Activated naive CD8-positive, alpha-beta T cell treated with anti-CD3 and anti-CD28 coated beads, Interleukin-2, amount 10 ng/mL, durations not matched to agents 7 days and 5 days (primary cell): ENCODE results near the gene DENND4C. TPM values are rescaled to one million over a fixed set of nuclear protein-coding genes. Genes with fewer than 3 reads are reported as not detected.
"Not testable (repeated sequence)": the region's sequence is repeated elsewhere in the genome, so short reads cannot be mapped to it uniquely, and the experiment has no call there.

Source experiments
- ATAC-seq: fragments of 150-1000 bp; cut with Tn5 transposase; one replicate; pipeline ENCODE4 v1.10.0; 2021; ENCODE audit warnings: low read depth, moderate library complexity
- POLR2A ChIA-PET: fragments of 350-600 bp; sonication (Branson Sonifier 250); formaldehyde crosslinking; loops from one replicate; lab custom pipeline; 2021; ENCODE audit warnings: antibody characterized with exemption; lab: Charles Lee
- DNase-seq: peaks from one replicate; pipeline ENCODE4 v3.0.0; 2021
- H3K27ac Mint-ChIP-seq: one replicate; pipeline ENCODE4 v1.8.0; 2022; ENCODE audit warnings: mild to moderate bottlenecking, mixed read lengths
- H3K27me3 Mint-ChIP-seq: one replicate; pipeline ENCODE4 v1.8.0; 2022; ENCODE audit warnings: mild to moderate bottlenecking, moderate library complexity, mixed read lengths
- H3K36me3 Mint-ChIP-seq: one replicate; pipeline ENCODE4 v1.8.0; 2021; ENCODE audit warnings: mild to moderate bottlenecking, mixed read lengths
- H3K4me1 Mint-ChIP-seq: one replicate; pipeline ENCODE4 v1.8.0; 2021; ENCODE audit warnings: mixed read lengths
- H3K4me3 Mint-ChIP-seq: one replicate; pipeline ENCODE4 v1.8.0; 2022; ENCODE audit warnings: mild to moderate bottlenecking, moderate library complexity, mixed read lengths
- H3K9me3 Mint-ChIP-seq: one replicate; pipeline ENCODE4 v1.8.0; 2021; ENCODE audit warnings: mixed read lengths
- total RNA-seq, 2 experiments: library from RNA; stranded (reverse); gene quantifications; one replicate each; pipeline ENCODE4 v1.2.3, GENCODE V29; 2021

Gene DENND4C
- total RNA-seq, 2 experiments from 2014 or later, result 44.4 to 49.5 TPM

- Mint-ChIP-seq H3K4me1 (peaks cover 8% of the 10 kb centered on the region), H3K9me3 (no peaks in the 10 kb centered on the region), H3K27ac (no peak overlapping the region), H3K36me3 (peaks cover 2% of the 10 kb centered on the region), H3K4me3 (no peak overlapping the region), H3K27me3 (no peaks in the 10 kb centered on the region)
- ATAC-seq (no peak), DNase-seq (no peak)
- POLR2A ChIA-PET, result interaction anchor here (0.9 to 2.5 kb wide), 4 partner anchors 48 to 148 kb away, joined by 3 to 14 read pairs (median 7); partner anchors contain the start of gene RPS6
Observed at GRCh38 chr9:19231904-19232822, 1.7 kb downstream of the DENND4C start.

DNA sequence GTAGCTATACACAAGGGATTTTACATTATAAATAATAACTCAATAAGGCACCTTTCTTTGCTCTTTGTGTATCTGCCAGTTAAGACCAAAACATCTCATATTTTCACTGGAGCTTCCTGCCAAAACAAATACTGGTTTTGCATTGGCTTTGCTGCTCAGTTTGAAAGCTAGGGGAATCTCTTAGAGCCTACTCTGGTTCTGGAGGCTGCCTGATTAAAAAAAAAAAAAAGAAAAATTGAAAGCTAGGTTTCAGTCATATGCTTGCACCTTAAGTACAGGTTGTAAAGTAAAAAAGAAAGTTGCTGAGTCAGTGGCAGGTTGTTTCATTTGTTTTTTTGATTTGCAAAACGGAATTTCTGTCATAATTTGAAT, 2.3 kb downstream of the DENND4C start:
- H3K27ac Mint-ChIP-seq, result no peak overlapping the region
- no peak overlapping the region for H3K4me3 Mint-ChIP-seq
- no peaks in the 10 kb centered on the region for H3K27me3 Mint-ChIP-seq
- H3K4me1 Mint-ChIP-seq, result peaks cover 8% of the 10 kb centered on the region
- no peaks in the 10 kb centered on the region for H3K9me3 Mint-ChIP-seq
- no peak for DNase-seq
- peaks cover 2% of the 10 kb centered on the region for H3K36me3 Mint-ChIP-seq
- ATAC-seq, result no peak
- POLR2A ChIA-PET, result interaction anchor here (0.9 to 2.0 kb wide), 2 partner anchors 64 to 147 kb away, joined by 3 to 10 read pairs; partner anchors contain the start of gene RPS6

DNA sequence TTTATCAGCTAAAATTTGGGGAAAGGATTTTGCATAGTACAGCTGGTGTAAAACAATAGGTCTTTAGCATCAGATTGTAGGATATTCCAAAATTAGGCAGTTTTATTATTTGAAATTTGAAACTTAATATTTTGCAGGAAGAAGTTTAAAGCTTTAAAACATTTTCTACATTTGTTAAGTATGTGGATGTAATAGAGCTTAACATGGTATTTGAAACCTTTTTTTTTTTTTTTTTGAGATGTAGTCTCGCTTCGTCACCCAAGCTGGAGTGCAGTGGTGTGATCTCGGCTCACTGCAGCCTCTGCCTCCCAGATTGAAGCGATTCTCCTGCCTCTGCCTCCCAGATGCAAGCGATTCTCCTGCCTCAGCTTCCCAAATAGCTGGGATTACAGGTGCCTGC, 2.9 kb downstream of the DENND4C start:
- Mint-ChIP-seq H3K4me3 (no peak overlapping the region), H3K9me3 (no peaks in the 10 kb centered on the region), H3K27ac (no peak overlapping the region), H3K36me3 (peaks cover 2% of the 10 kb centered on the region), H3K4me1 (peaks cover 8% of the 10 kb centered on the region), H3K27me3 (no peaks in the 10 kb centered on the region)
- ATAC-seq (no peak), DNase-seq (no peak)
- POLR2A ChIA-PET, result interaction anchor here (0.7 to 2.0 kb wide), 2 partner anchors 8 to 146 kb away, joined by 3 to 10 read pairs; partner anchors contain the start of gene RPS6

- no peak for ATAC-seq
- POLR2A ChIA-PET, result no interaction called here
Observed at GRCh38 chr9:19239955-19240354, 9.5 kb downstream of the DENND4C start.

GRCh38 chr9:19241728-19242127, 11.2 kb downstream of the DENND4C start:
- POLR2A ChIA-PET, result interaction anchor here (0.6 to 2.0 kb wide), 2 partner anchors 8 to 12 kb away, joined by 3 to 5 read pairs; partner anchors contain the start of gene DENND4C

More at GRCh38 chr9:19239955-19240354, 9.5 kb downstream of the DENND4C start:
- DNase-seq, result no peak
- Mint-ChIP-seq H3K27me3 (no peaks in the 10 kb centered on the region), H3K36me3 (peaks cover 24% of the 10 kb centered on the region), H3K4me1 (peaks cover 7% of the 10 kb centered on the region), H3K4me3 (no peak overlapping the region), H3K27ac (no peak overlapping the region), H3K9me3 (no peaks in the 10 kb centered on the region)

DNA sequence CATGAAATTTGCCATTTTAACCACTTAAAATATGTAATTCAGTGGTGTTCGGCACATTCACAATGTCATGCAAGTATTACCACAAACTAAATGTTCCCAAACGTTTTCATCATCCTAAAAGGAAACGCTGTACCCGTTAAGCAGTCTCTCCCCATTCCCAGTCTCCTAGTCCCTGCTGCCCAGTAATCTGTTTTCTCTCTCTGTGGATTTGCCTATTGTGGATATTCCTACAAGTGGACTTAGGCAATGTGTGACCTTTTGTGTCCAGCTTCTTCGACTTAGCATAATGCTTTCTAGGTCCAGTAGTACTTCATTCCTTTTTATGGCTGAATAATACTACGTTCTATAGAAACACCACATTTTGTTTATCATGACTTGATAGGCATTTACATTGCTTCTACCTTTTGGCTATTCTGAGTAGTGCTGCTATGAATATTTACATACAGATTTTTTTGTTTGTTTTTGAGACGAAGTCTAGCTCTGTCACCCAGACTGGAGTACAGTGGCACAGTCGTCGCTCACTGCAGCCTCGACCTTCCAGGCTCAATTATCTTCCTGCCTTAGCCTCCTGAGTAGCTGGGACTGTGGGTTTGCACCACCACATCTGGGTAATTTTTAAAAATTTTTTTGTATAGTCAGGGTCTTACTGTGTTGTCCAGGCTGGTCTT, 13.0 kb downstream of the DENND4C start:
- no peak overlapping the region for H3K4me3 Mint-ChIP-seq
- H3K36me3 Mint-ChIP-seq, result peaks cover 31% of the 10 kb centered on the region
- no peak overlapping the region for H3K27ac Mint-ChIP-seq
- DNase-seq (no peak), ATAC-seq (no peak)
- POLR2A ChIA-PET, result interaction anchor here (0.6 kb wide), 1 partner anchor 20 kb away, joined by 3 read pairs; no protein-coding TSS in a partner anchor
- no peaks in the 10 kb centered on the region for H3K9me3 Mint-ChIP-seq
- peaks cover 9% of the 10 kb centered on the region for H3K4me1 Mint-ChIP-seq
- no peaks in the 10 kb centered on the region for H3K27me3 Mint-ChIP-seq

More at GRCh38 chr9:19241728-19242127, 11.2 kb downstream of the DENND4C start:
- Mint-ChIP-seq H3K27ac (no peak overlapping the region), H3K9me3 (no peaks in the 10 kb centered on the region), H3K4me3 (no peak overlapping the region), H3K36me3 (peaks cover 27% of the 10 kb centered on the region), H3K27me3 (no peaks in the 10 kb centered on the region), H3K4me1 (peaks cover 5% of the 10 kb centered on the region)
- no peak for ATAC-seq
- DNase-seq, result no peak

DNA sequence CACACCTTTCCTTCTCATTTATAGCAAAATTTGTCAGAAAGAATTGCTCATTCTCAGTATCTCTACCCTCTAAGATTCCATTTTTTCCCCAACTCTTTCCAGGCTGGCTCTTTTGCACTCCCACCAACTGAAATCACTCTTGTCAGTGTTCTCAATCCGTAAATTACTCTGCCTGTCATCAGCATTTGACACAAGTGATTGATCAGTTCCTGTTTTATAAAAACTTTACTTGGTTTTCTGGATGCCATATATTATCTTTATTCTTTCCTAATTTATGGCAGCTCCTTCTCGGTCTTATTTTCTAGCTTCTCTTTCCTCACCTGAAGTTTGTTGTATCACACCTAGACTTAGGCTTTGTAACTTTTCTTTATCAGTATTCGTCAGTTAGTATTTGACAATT, 16.4 kb downstream of the DENND4C start:
- peaks cover 19% of the 10 kb centered on the region for H3K36me3 Mint-ChIP-seq
- DNase-seq (no peak), ATAC-seq (no peak)
- no peak overlapping the region for H3K4me3 Mint-ChIP-seq
- POLR2A ChIA-PET, result no interaction called here
- no peak overlapping the region for H3K27ac Mint-ChIP-seq
- peaks cover 17% of the 10 kb centered on the region for H3K4me1 Mint-ChIP-seq
- no peaks in the 10 kb centered on the region for H3K9me3 Mint-ChIP-seq
- no peaks in the 10 kb centered on the region for H3K27me3 Mint-ChIP-seq

DNA sequence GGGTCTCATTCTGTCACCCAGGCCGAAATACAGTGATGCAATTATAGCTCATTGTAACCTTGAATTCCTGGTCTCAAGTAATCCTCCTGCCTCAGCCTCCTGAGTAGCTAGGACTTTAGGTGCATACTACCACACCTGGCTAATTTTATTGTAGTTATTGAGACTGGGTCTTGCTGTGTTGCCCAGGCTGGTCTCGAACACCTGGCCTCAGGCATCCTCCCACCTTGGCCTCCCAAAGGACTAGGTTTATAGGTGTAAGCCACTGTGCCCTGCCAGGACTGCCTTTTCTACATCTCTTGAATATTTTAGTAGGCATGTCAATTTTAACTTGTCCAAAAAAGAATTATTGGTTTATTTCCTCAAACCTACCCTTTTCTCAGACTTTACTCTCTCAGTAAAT, 16.9 kb downstream of the DENND4C start:
- no peak overlapping the region for H3K4me3 Mint-ChIP-seq
- no peak for DNase-seq
- no peak for ATAC-seq
- no peaks in the 10 kb centered on the region for H3K27me3 Mint-ChIP-seq
- H3K9me3 Mint-ChIP-seq, result no peaks in the 10 kb centered on the region
- H3K27ac Mint-ChIP-seq, result no peak overlapping the region
- H3K36me3 Mint-ChIP-seq, result peaks cover 20% of the 10 kb centered on the region
- H3K4me1 Mint-ChIP-seq, result peaks cover 18% of the 10 kb centered on the region
- POLR2A ChIA-PET, result no interaction called here

- DNase-seq, H3K27ac Mint-ChIP-seq, ATAC-seq, H3K4me3 Mint-ChIP-seq, H3K9me3 Mint-ChIP-seq, H3K27me3 Mint-ChIP-seq: not testable (repeated sequence)
- peaks cover 17% of the 10 kb centered on the region for H3K36me3 Mint-ChIP-seq
- POLR2A ChIA-PET, result interaction anchor here (0.8 kb wide), 1 partner anchor 68 kb away, joined by 3 read pairs; no protein-coding TSS in a partner anchor
- H3K4me1 Mint-ChIP-seq, result peaks cover 18% of the 10 kb centered on the region
Observed at GRCh38 chr9:19250346-19250745, 19.9 kb downstream of the DENND4C start.

- Mint-ChIP-seq H3K4me1 (peaks cover 18% of the 10 kb centered on the region), H3K36me3 (peaks cover 15% of the 10 kb centered on the region)
- DNase-seq, ATAC-seq, H3K27me3 Mint-ChIP-seq, H3K4me3 Mint-ChIP-seq, H3K27ac Mint-ChIP-seq, H3K9me3 Mint-ChIP-seq: not testable (repeated sequence)
- POLR2A ChIA-PET, result interaction anchor here (0.7 kb wide), 1 partner anchor 178 kb away, joined by 3 read pairs; no protein-coding TSS in a partner anchor
Observed at GRCh38 chr9:19251203-19251602, 20.7 kb downstream of the DENND4C start.

- ATAC-seq, POLR2A ChIA-PET, H3K27me3 Mint-ChIP-seq, H3K27ac Mint-ChIP-seq, H3K9me3 Mint-ChIP-seq, H3K4me3 Mint-ChIP-seq, DNase-seq: not testable (repeated sequence)
- peaks cover 14% of the 10 kb centered on the region for H3K36me3 Mint-ChIP-seq
- peaks cover 18% of the 10 kb centered on the region for H3K4me1 Mint-ChIP-seq
Observed at GRCh38 chr9:19251622-19252021, 21.1 kb downstream of the DENND4C start.

DNA sequence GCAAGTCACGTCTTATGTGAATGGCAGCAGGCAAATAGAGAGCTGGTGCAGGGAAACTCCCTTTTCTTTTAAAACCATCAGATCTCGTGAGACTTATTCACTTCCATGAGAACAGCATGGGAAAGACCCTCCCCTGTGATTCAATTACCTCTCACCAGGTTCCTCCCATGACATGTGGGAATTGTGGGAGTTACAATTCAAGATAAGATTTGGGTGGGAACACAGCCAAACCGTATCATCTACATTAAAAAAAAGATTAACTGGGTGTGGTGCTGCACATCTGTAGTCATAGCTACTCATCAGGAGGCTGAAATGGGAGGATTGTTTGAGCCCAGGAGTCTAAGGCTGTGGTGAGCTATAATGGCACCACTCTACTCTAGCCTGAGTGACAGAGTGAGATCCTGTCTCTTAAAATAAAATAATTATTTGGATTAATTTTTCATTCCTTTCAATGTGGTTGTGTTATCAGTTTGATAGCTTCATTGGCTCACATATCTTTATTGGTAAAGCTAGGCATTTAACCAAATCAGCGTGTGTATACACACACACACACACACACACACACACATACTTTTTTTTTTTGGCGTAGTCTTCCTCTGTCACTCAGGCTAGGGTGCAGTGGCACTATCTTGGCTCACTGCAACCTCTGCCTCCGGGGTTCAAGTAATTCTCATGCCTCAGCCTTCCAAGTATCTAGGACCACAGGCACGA, 21.8 kb downstream of the DENND4C start:
- POLR2A ChIA-PET, result interaction anchor here (0.6 kb wide), 1 partner anchor 161 kb away, joined by 3 read pairs; no protein-coding TSS in a partner anchor

GRCh38 chr9:19252885-19253219, 22.4 kb downstream of the DENND4C start:
- no peak for ATAC-seq
- DNase-seq, result no peak
- Mint-ChIP-seq H3K4me1 (peaks cover 15% of the 10 kb centered on the region), H3K4me3 (no peak overlapping the region), H3K9me3 (no peaks in the 10 kb centered on the region), H3K27ac (no peak overlapping the region), H3K36me3 (peaks cover 13% of the 10 kb centered on the region), H3K27me3 (no peaks in the 10 kb centered on the region)
- POLR2A ChIA-PET, result interaction anchor here (0.6 kb wide), 1 partner anchor 160 kb away, joined by 3 read pairs; no protein-coding TSS in a partner anchor

More for the DNA sequence above, 21.8 kb downstream of the DENND4C start:
- ATAC-seq (no peak), DNase-seq (no peak)
- Mint-ChIP-seq H3K36me3 (peaks cover 14% of the 10 kb centered on the region), H3K27me3 (no peaks in the 10 kb centered on the region), H3K4me3 (no peak overlapping the region), H3K9me3 (no peaks in the 10 kb centered on the region), H3K4me1 (peaks cover 17% of the 10 kb centered on the region), H3K27ac (no peak overlapping the region)
